ENCODE results near the gene C13orf46.
A peak's percentile ranks its signal among the peaks of the same experiment; 100 is the strongest.

DNA sequence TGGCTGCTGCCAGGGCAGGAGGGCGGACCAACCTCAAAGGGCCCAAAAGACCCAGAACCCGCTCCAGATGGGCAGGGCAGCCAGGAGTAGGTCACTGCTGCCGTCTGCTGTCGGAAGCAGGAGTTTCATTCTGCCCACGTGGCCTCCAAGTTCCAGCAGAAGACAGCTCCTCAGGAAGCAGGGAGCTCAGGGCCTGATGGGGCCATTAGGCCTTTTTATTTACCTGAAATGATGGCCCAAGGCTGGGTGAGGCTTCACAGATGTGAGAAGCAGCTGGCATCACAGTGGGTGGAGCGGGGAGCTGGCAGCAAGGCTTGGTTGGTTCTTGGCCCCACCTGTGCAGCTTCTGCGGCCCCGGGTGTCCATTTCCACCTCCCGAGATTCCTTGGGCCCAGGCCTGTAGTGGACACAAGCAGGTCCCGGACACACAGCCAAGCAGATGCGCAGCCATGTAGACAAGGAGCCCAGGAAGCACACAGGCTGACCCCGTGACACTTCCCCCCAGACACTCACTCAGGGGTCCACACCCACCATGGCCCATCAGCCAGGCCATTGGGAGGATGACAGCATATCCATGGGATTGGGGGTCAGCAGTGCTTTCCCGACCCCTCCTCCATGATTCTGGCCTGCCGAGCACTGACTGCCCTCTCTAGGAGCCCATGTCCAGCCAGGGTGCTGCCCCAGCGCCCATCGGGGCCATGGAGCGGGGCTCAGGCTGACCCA lies 26.4 kb downstream of the C13orf46 start:
- TF ChIP-seq EZH2phosphoT487 (IDR thresholded peaks at IDR 0.05; ENCODE audit: low read depth, severe bottlenecking, unreplicated experiment) (no peak), EZH2 (IDR thresholded peaks at IDR 0.05; ENCODE audit: borderline replicate concordance) (no peak)
- TF ChIP-seq, protein P1, sequence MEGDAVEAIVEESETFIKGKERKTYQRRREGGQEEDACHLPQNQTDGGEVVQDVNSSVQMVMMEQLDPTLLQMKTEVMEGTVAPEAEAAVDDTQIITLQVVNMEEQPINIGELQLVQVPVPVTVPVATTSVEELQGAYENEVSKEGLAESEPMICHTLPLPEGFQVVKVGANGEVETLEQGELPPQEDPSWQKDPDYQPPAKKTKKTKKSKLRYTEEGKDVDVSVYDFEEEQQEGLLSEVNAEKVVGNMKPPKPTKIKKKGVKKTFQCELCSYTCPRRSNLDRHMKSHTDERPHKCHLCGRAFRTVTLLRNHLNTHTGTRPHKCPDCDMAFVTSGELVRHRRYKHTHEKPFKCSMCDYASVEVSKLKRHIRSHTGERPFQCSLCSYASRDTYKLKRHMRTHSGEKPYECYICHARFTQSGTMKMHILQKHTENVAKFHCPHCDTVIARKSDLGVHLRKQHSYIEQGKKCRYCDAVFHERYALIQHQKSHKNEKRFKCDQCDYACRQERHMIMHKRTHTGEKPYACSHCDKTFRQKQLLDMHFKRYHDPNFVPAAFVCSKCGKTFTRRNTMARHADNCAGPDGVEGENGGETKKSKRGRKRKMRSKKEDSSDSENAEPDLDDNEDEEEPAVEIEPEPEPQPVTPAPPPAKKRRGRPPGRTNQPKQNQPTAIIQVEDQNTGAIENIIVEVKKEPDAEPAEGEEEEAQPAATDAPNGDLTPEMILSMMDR (IDR thresholded peaks at IDR 0.05; ENCODE audit: poor library complexity): peak; percentile 57
